Measurements from ENCODE around the gene ARHGAP22. TPM values are rescaled to one million over a fixed set of nuclear protein-coding genes. Genes with fewer than 3 reads are reported as not detected.

The ARHGAP22 gene
- total and polyA plus RNA-seq, 2 of the 4 experiments (the other 2 are of a cell fraction) = 28.3 to 30.2 TPM

GRCh38 chr10:48423884-48424283, 181.0 kb downstream of the ARHGAP22 start:
- intact Hi-C loops (cut with micrococcal nuclease) = no loop called here
- CTCF ChIA-PET = no interaction called here

More at GRCh38 chr10:48423884-48424283, 181.0 kb downstream of the ARHGAP22 start:
- no peak overlapping the region for H3K56ac ChIP-seq (ENCODE audit: extremely low read depth, insufficient read depth, low read length)
- no peak overlapping the region for H3K23ac ChIP-seq (ENCODE audit: low read depth, low read length)
- H3K14ac ChIP-seq (replicated peaks; ENCODE audit: low read depth, low read length) = no peak overlapping the region
- H4K20me1 ChIP-seq (ENCODE audit: insufficient read depth, low read length) = no peaks in the 10 kb centered on the region
- H4K91ac ChIP-seq (ENCODE audit: insufficient read depth, low read depth, low read length) = no peak overlapping the region
- TF ChIP-seq ELK1 (IDR thresholded peaks at IDR 0.05; ENCODE audit: borderline replicate concordance, low read depth, low read length) (no peak), CTCF (conservative IDR thresholded peaks at IDR 0.05; ENCODE audit: low read depth, low read length) (no peak), USF2 (IDR thresholded peaks at IDR 0.05; ENCODE audit: low read depth, low read length) (no peak), MXI1 (IDR thresholded peaks at IDR 0.05; ENCODE audit: borderline replicate concordance, low read depth, low read length) (no peak), CHD1 (IDR thresholded peaks at IDR 0.05; ENCODE audit: low read depth, low read length) (no peak), RFX5 (IDR thresholded peaks at IDR 0.05; ENCODE audit: low read depth, low read length) (no peak), SMC3 (IDR thresholded peaks at IDR 0.05; ENCODE audit: low read depth, low read length) (no peak), BHLHE40 (IDR thresholded peaks at IDR 0.05; ENCODE audit: low read depth, low read length) (no peak), MAFK (IDR thresholded peaks at IDR 0.05; ENCODE audit: low read depth, low read length) (no peak), CEBPB (IDR thresholded peaks at IDR 0.05; ENCODE audit: low read depth, low read length) (no peak), FOS (IDR thresholded peaks at IDR 0.05; ENCODE audit: low read depth, low read length) (no peak), RCOR1 (IDR thresholded peaks at IDR 0.05; ENCODE audit: insufficient replicate concordance, low read length) (no peak), POLR2A (IDR thresholded peaks at IDR 0.05; ENCODE audit: low read depth, low read length) (no peak), NFE2L2 (IDR thresholded peaks at IDR 0.05; ENCODE audit: low read depth, low read length) (no peak), MAZ (IDR thresholded peaks at IDR 0.05; ENCODE audit: borderline replicate concordance, low read depth, low read length) (no peak)
- in situ Hi-C loops (cut with MboI; ENCODE audit: low sequenced_read_pairs) (no loop called here), dilution Hi-C loops (cut with HindIII; ENCODE audit: low sequenced_read_pairs, unreplicated experiment) (no loop called here)
- peaks cover 2% of the 10 kb centered on the region; the same call in 1 of the 2 replicates for H3K36me3 ChIP-seq (ENCODE audit: control insufficient read depth, insufficient read depth, low read length)
- ATAC-seq (ENCODE audit: low read depth) (no peak), DNase-seq (no peak)
- H3K4ac ChIP-seq (ENCODE audit: low read depth, low read length) = no peak overlapping the region
- H3K18ac ChIP-seq (ENCODE audit: low read depth, low read length) = no peak overlapping the region
- H2AK5ac ChIP-seq (ENCODE audit: low read depth, low read length) = no peak overlapping the region
- H3K4me3 ChIP-seq (ENCODE audit: insufficient read depth, low read depth, low read length) = no peak overlapping the region
- peaks cover 8 to 9% of the 10 kb centered on the region in 2 experiments; a peak in 2 of 4 replicates for H3K79me1 ChIP-seq (ENCODE audit: low read depth in 1 of 2, low read length in 2 of 2)
- H3K9ac ChIP-seq (ENCODE audit: low read depth, low read length) = no peak overlapping the region
- H2BK15ac ChIP-seq (ENCODE audit: low read depth, low read length) = no peak overlapping the region
- no CpG with 5 or more reads among the region's 4 CpGs for WGBS, 2 experiments (ENCODE audit: extremely low coverage in 2 of 2, insufficient read length in 1 of 2)
- H2BK20ac ChIP-seq (ENCODE audit: low read depth, low read length) = no peak overlapping the region
- H3K27me3 ChIP-seq (ENCODE audit: control insufficient read depth, insufficient read depth, low read length) = no peaks in the 10 kb centered on the region
- H3K27ac ChIP-seq (ENCODE audit: insufficient read depth, low read length) = no peak overlapping the region
- no peak overlapping the region for H2AFZ ChIP-seq (replicated peaks; ENCODE audit: low read length, poor library complexity)
- no peak overlapping the region for H4K5ac ChIP-seq (ENCODE audit: low read depth, low read length)
- H3K9me1 ChIP-seq (ENCODE audit: insufficient read depth, low read length) = no peaks in the 10 kb centered on the region
- no peaks in the 10 kb centered on the region for H3K4me1 ChIP-seq (ENCODE audit: control insufficient read depth, insufficient read depth, low read length)
- BruUV-seq (replicated peaks) = no TSS peak
- no peak overlapping the region for H4K8ac ChIP-seq (ENCODE audit: low read depth in 2 of 2, low read length in 2 of 2)
- POLR2A ChIA-PET (ENCODE audit: unreplicated experiment) = no interaction called here
- no peak overlapping the region for H3K4me2 ChIP-seq (ENCODE audit: low read depth, low read length)
- no peak overlapping the region for H2AK9ac ChIP-seq (replicated peaks; ENCODE audit: low read depth, low read length, poor library complexity)
- H2BK120ac ChIP-seq (ENCODE audit: low read depth, low read length) = no peak overlapping the region
- no peak overlapping the region for H2BK5ac ChIP-seq (ENCODE audit: low read depth, low read length, poor library complexity, severe bottlenecking)
- H3K9me3 ChIP-seq (ENCODE audit: control insufficient read depth, insufficient read depth, low read length) = no peaks in the 10 kb centered on the region

Data from IMR-90 (cell line).